H1 (cell line): Measurements from ENCODE around the gene DCPS. TPM values are rescaled to one million over a fixed set of nuclear protein-coding genes. Genes with fewer than 3 reads are reported as not detected.

Experiments used
- CTCF ChIA-PET: fragments of 300-600 bp; sonication (Branson Sonifier 250); formaldehyde crosslinking; loops from one replicate; lab custom pipeline; 2021; ENCODE audit not compliant: partially characterized antibody; lab: Charles Lee
- POLR2A ChIA-PET: fragments of 300-600 bp; sonication (Branson Sonifier 250); formaldehyde crosslinking; loops from one replicate; lab custom pipeline; 2021; ENCODE audit warnings: inconsistent platforms; ENCODE audit not compliant: partially characterized antibody; lab: Charles Lee
- DNase-seq, 2 experiments: peaks; one replicate each; pipeline versions ENCODE4 v3.0.0 to v3.0.0-alpha.2; 2010 to 2022; ENCODE audit warnings: low spot score in 2 of 2, low read depth in 1 of 2, mixed read lengths in 1 of 2
- FAIRE-seq: peaks from 2 replicates; lab custom pipeline; 2011; peaks lifted over from hg19 to GRCh38; lab: Jason Lieb, UNC
- H2AFZ ChIP-seq: 2 replicates; pipeline ENCODE4 v1.8.1; 2012; ENCODE audit warnings: low read length, inconsistent platforms
- H2AK5ac ChIP-seq: 2 replicates; pipeline ENCODE4 v1.6.1; 2013; ENCODE audit warnings: low read depth, low read length
- H2BK120ac ChIP-seq: replicated peaks from 2 replicates; pipeline ENCODE3; 2013; ENCODE audit warnings: low read depth, low read length, inconsistent platforms
- H2BK12ac ChIP-seq: 2 replicates; pipeline ENCODE4 v1.6.1; 2013; ENCODE audit warnings: low read depth, low read length
- H2BK15ac ChIP-seq: 2 replicates; pipeline ENCODE4 v1.6.1; 2013; ENCODE audit warnings: low read length
- H2BK20ac ChIP-seq: 2 replicates; pipeline ENCODE4 v1.6.1; 2013; ENCODE audit warnings: low read length
- H2BK5ac ChIP-seq: 2 replicates; pipeline ENCODE4 v1.6.1; 2013; ENCODE audit warnings: low read depth, low read length
- H3K14ac ChIP-seq: 2 replicates; pipeline ENCODE4 v1.6.1; 2013; ENCODE audit warnings: inconsistent platforms; ENCODE audit not compliant: insufficient read length
- H3K18ac ChIP-seq: 2 replicates; pipeline ENCODE4 v1.6.1; 2013; ENCODE audit warnings: low read length; ENCODE audit errors: extremely low read depth
- H3K23ac ChIP-seq: 2 replicates; pipeline ENCODE4 v1.6.1; 2013; ENCODE audit warnings: inconsistent platforms; ENCODE audit not compliant: insufficient read length
- H3K23me2 ChIP-seq: 2 replicates; pipeline ENCODE4 v1.6.1; 2013; ENCODE audit warnings: low read depth, low read length
- H3K27ac ChIP-seq: 2 replicates; pipeline ENCODE4 v1.6.1; 2011; ENCODE audit warnings: low read depth, low read length, inconsistent platforms
- H3K27me3 ChIP-seq, 4 experiments: replicated peaks in 1 of 4; 1 replicate in 1 of 4; 2 replicates in 3 of 4; pipeline versions ENCODE4 v1.6.1 to v1.8.1; 2011 to 2013; ENCODE audit warnings: low read length in 3 of 4, mild to moderate bottlenecking in 3 of 4, inconsistent platforms in 2 of 4, mixed read lengths in 2 of 4, moderate library complexity in 1 of 4; ENCODE audit not compliant: control insufficient read depth in 3 of 4, insufficient read depth in 3 of 4; ENCODE audit errors: extremely low read depth in 1 of 4
- H3K36me3 ChIP-seq, 4 experiments: 2 replicates each; pipeline versions ENCODE4 v1.6.1 to v1.8.1; 2011 to 2013; ENCODE audit warnings: mild to moderate bottlenecking in 4 of 4, low read length in 3 of 4, moderate library complexity in 2 of 4, control low read depth in 1 of 4, inconsistent platforms in 1 of 4; ENCODE audit not compliant: insufficient read depth in 4 of 4, control insufficient read depth in 2 of 4
- H3K4ac ChIP-seq: replicated peaks from 2 replicates; pipeline ENCODE3; 2013; ENCODE audit warnings: low read length, low read depth, mixed read lengths, inconsistent platforms; ENCODE audit not compliant: insufficient read length
- H3K4me1 ChIP-seq, 4 experiments: replicated peaks in 1 of 4; 1 replicate in 1 of 4; 2 replicates in 3 of 4; pipeline versions ENCODE4 v1.6.1 to v1.8.1; 2011 to 2013; ENCODE audit warnings: low read length in 3 of 4, inconsistent platforms in 2 of 4, mixed read lengths in 1 of 4; ENCODE audit not compliant: insufficient read depth in 4 of 4, control insufficient read depth in 3 of 4
- H3K4me2 ChIP-seq, 2 experiments: 2 replicates each; pipeline versions ENCODE4 v1.6.1 to v1.8.1; 2011 to 2013; ENCODE audit warnings: low read depth in 2 of 2, low read length in 2 of 2, control low read depth in 1 of 2, inconsistent platforms in 1 of 2, mild to moderate bottlenecking in 1 of 2; ENCODE audit not compliant: insufficient read depth in 1 of 2
- H3K4me3 ChIP-seq, 4 experiments: fragments of 200-600, 300-600 bp in 1 of 4; sonication (generic), shearing (Covaris generic), sonication (Bioruptor Twin) in 1 of 4; 2 replicates each; pipeline versions ENCODE4 v1.5.1 to v1.8.1; 2011 to 2016; ENCODE audit warnings: low read length in 4 of 4, low read depth in 3 of 4, control low read depth in 2 of 4, inconsistent platforms in 2 of 4, mild to moderate bottlenecking in 2 of 4, mixed read lengths in 1 of 4, moderate library complexity in 1 of 4; ENCODE audit not compliant: insufficient read depth in 2 of 4; ENCODE audit errors: extremely low read depth in 1 of 4
- H3K56ac ChIP-seq: replicated peaks from 2 replicates; pipeline ENCODE3; 2013; ENCODE audit warnings: low read depth, mild to moderate bottlenecking, mixed read lengths, low read length, inconsistent platforms; ENCODE audit not compliant: insufficient read length
- H3K79me1 ChIP-seq: 2 replicates; pipeline ENCODE4 v1.6.1; 2013; ENCODE audit warnings: low read depth, low read length, control low read depth
- H3K79me2 ChIP-seq, 2 experiments: 2 replicates each; pipeline versions ENCODE4 v1.6.1 to v1.8.1; 2012 to 2013; ENCODE audit warnings: low read length in 2 of 2, mild to moderate bottlenecking in 2 of 2, inconsistent platforms in 1 of 2; ENCODE audit not compliant: insufficient read depth in 2 of 2, control insufficient read depth in 1 of 2
- H3K9ac ChIP-seq, 4 experiments: replicated peaks in 1 of 4; 1 replicate in 1 of 4; 2 replicates in 3 of 4; pipeline versions ENCODE4 v1.6.1 to v1.8.1; 2011 to 2013; ENCODE audit warnings: low read depth in 3 of 4, low read length in 3 of 4, control low read depth in 2 of 4, mild to moderate bottlenecking in 2 of 4, moderate library complexity in 2 of 4, inconsistent platforms in 1 of 4; ENCODE audit errors: extremely low read depth in 1 of 4
- H3K9me3 ChIP-seq, 2 experiments: 2 replicates each; pipeline versions ENCODE4 v1.6.1 to v1.8.1; 2012 to 2013; ENCODE audit warnings: mild to moderate bottlenecking in 2 of 2, moderate library complexity in 2 of 2, control low read depth in 1 of 2, inconsistent platforms in 1 of 2, low read depth in 1 of 2, low read length in 1 of 2, mixed read lengths in 1 of 2; ENCODE audit not compliant: insufficient read depth in 2 of 2
- H4K20me1 ChIP-seq, 2 experiments: replicated peaks in 1 of 2; 2 replicates each; pipeline versions ENCODE3 to v1.8.1; 2011 to 2013; ENCODE audit warnings: inconsistent platforms in 2 of 2, low read length in 2 of 2, mild to moderate bottlenecking in 1 of 2; ENCODE audit not compliant: insufficient read depth in 2 of 2, control insufficient read depth in 1 of 2
- H4K5ac ChIP-seq: 2 replicates; pipeline ENCODE4 v1.6.1; 2013; ENCODE audit warnings: low read length, low read depth, mixed read lengths, inconsistent platforms; ENCODE audit not compliant: insufficient read length
- H4K8ac ChIP-seq: 2 replicates; pipeline ENCODE4 v1.8.0; 2013; ENCODE audit warnings: mild to moderate bottlenecking, moderate library complexity, low read length, inconsistent platforms; ENCODE audit not compliant: insufficient read depth; ENCODE audit errors: extremely low read depth
- H4K91ac ChIP-seq: replicated peaks from 2 replicates; pipeline ENCODE3; 2013; ENCODE audit warnings: low read length, mixed read lengths, inconsistent platforms; ENCODE audit not compliant: insufficient read length
- POLR2AphosphoS5 ChIP-seq: IDR thresholded peaks from 2 replicates; pipeline ENCODE4 v1.6.1; 2011; ENCODE audit warnings: low read depth, low read length
- TEAD4 ChIP-seq: IDR thresholded peaks from 2 replicates; pipeline ENCODE4 v1.6.1; 2012; ENCODE audit warnings: low read depth, low read length, inconsistent platforms, mixed read lengths
- WGBS, 2 experiments: shearing (Covaris generic) in 1 of 2; methylation state at CpG; one replicate each; pipeline versions ENCODE4 v1.1.6 to v1.1.7; 2013 to 2015; ENCODE audit warnings: low lambda C conversion rate in 2 of 2, mixed read lengths in 2 of 2, inconsistent platforms in 1 of 2, low coverage in 1 of 2, missing lambda C conversion rate in 1 of 2; ENCODE audit not compliant: insufficient replicate concordance in 2 of 2, insufficient coverage in 1 of 2, insufficient read length in 1 of 2; ENCODE audit errors: extremely low coverage in 1 of 2, missing lambda C conversion rate in 1 of 2; 5-methylcytosine and 5-hydroxymethylcytosine counted together
- polyA plus RNA-seq, 7 experiments: library from polyadenylated mRNA; depleted of rRNA in 3 of 7; stranded (reverse) in 5 of 7; unstranded in 2 of 7; fragments of >200 nt in 5 of 7; fragments of 200-250 nt in 2 of 7; gene quantifications; 1 replicate in 5 of 7; 2 replicates in 1 of 7; 4 replicates in 1 of 7; pipeline versions ENCODE4 v1.2.1 to v1.2.3, GENCODE V29; 2011 to 2013; ENCODE audit warnings: missing spikeins in 2 of 7, mixed read lengths in 2 of 7
- total RNA-seq: library from RNA; stranded (reverse); fragmentation: NEBNext Ultra II Directional; extraction: Animal tissue kit (Norgen Biotek cat#: 25700); gene quantifications from 2 replicates; pipeline ENCODE4 v1.2.1, GENCODE V29; 2021
- TF ChIP-seq, protein P1 (sequence below): IDR thresholded peaks from 2 replicates; pipeline ENCODE4 v1.6.1; 2011; ENCODE audit warnings: low read length, improper control_type of control experiment

The DCPS gene
- total and polyA plus RNA-seq, 2 of the 8 experiments (the other 6 are each of a cell fraction or from before 2014, with no cell fraction given), result 24.6 to 55.2 TPM

DNA sequence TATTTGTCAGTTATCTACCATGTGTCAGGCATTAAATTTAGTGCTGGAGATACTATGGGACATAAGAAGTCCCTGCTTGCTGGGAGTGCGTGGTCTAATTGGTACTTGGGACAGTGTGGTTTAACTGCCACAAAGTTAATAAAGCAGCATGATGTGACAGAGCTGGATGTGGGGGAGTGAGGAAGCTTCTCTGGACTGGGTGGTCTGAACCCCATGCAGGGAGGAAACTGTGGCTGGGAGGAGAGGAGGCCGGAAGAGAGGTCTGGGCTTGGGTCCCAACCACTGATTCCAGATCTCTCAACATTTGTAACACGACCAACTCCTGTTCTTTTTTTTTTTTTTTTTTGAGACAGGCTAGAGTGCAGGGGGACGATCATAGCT, 88.8 kb downstream of the DCPS start:
- no peak overlapping the region for H2BK12ac ChIP-seq
- no peak overlapping the region for H2BK15ac ChIP-seq
- POLR2A ChIA-PET, result no interaction called here
- no peak overlapping the region for H3K4me2 ChIP-seq
- no peak overlapping the region for H3K23ac ChIP-seq
- no peak overlapping the region for H2BK120ac ChIP-seq
- CTCF ChIA-PET, result interaction anchor here (0.6 to 2.3 kb wide), 14 partner anchors 9 to 478 kb away, joined by 3 to 22 read pairs (median 4); no protein-coding TSS in a partner anchor
- no peak overlapping the region for H3K18ac ChIP-seq
- H2BK20ac ChIP-seq, result no peak overlapping the region
- peaks cover 2 to 4% of the 10 kb centered on the region in 2 experiments for H4K20me1 ChIP-seq
- H3K23me2 ChIP-seq, result no peaks in the 10 kb centered on the region
- no peak overlapping the region for H3K9ac ChIP-seq
- no peak overlapping the region for H3K14ac ChIP-seq
- no peak overlapping the region for H3K4me3 ChIP-seq
- no peak overlapping the region for H2AFZ ChIP-seq
- H2AK5ac ChIP-seq, result no peak overlapping the region
- H3K4me1 ChIP-seq, result peaks cover 0 to 3% (median 0%) of the 10 kb centered on the region in 4 experiments; a peak in 2 of 7 replicates
- peaks cover 0 to 3% of the 10 kb centered on the region in 2 experiments; a peak in 1 of 4 replicates for H3K79me2 ChIP-seq
- no peaks in the 10 kb centered on the region for H3K9me3 ChIP-seq
- H3K56ac ChIP-seq, result no peak overlapping the region
- no peak overlapping the region for H4K8ac ChIP-seq
- no peaks in the 10 kb centered on the region for H3K36me3 ChIP-seq
- no peaks in the 10 kb centered on the region for H3K27me3 ChIP-seq
- no peak overlapping the region for H3K4ac ChIP-seq
- H3K27ac ChIP-seq, result no peak overlapping the region
- no peak overlapping the region for H4K91ac ChIP-seq
- FAIRE-seq, result no peak
- WGBS, 2 experiments, result 82% methylated on average over 3 of the region's 4 CpGs; no CpG with 5 or more reads in 1 of the 2 experiments
- peaks cover 6% of the 10 kb centered on the region for H3K79me1 ChIP-seq
- TF ChIP-seq, protein P1, sequence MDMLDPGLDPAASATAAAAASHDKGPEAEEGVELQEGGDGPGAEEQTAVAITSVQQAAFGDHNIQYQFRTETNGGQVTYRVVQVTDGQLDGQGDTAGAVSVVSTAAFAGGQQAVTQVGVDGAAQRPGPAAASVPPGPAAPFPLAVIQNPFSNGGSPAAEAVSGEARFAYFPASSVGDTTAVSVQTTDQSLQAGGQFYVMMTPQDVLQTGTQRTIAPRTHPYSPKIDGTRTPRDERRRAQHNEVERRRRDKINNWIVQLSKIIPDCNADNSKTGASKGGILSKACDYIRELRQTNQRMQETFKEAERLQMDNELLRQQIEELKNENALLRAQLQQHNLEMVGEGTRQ, result no peak
- no peak for TF ChIP-seq POLR2AphosphoS5
- no peak for TF ChIP-seq TEAD4
- TF ChIP-seq, all 59 proteins: peak for 0
- no peak for DNase-seq
- Histone ChIP-seq H2BK5ac (no peak overlapping the region), H4K5ac (no peak overlapping the region)
